A549 treated with AZD9567 at 1 μM for 4 hours (cell line): ENCODE measurements around the gene STEAP3. TPM values are rescaled to one million over a fixed set of nuclear protein-coding genes. Genes with fewer than 3 reads are reported as not detected.

ENCODE experiments used
- total RNA-seq: library from RNA; stranded (reverse); fragments of 200-300 nt; extraction: Qiagen RNA extraction; gene quantifications from 5 replicates; pipeline ENCODE4 v1.2.3, GENCODE V29; 2022; ENCODE audit not compliant: insufficient read depth

STEAP3 gene, protein sequence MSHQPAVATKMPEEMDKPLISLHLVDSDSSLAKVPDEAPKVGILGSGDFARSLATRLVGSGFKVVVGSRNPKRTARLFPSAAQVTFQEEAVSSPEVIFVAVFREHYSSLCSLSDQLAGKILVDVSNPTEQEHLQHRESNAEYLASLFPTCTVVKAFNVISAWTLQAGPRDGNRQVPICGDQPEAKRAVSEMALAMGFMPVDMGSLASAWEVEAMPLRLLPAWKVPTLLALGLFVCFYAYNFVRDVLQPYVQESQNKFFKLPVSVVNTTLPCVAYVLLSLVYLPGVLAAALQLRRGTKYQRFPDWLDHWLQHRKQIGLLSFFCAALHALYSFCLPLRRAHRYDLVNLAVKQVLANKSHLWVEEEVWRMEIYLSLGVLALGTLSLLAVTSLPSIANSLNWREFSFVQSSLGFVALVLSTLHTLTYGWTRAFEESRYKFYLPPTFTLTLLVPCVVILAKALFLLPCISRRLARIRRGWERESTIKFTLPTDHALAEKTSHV
- total RNA-seq = 42.0 to 49.0 TPM (median 44.6 TPM) in 5 replicates

GRCh38 chr2:119223521-119224390 lies at the start of gene STEAP3:
Gene STEAP3, plus strand, starts transcription at chr2:119223834. Its CDS starts 7,179 bp downstream, at chr2:119231013.

Other genes with a start within 250 kb of the STEAP3 start
- gene C1QL2, start 65.1 kb upstream of the STEAP3 start, total RNA-seq = 0.17 to 0.35 TPM (median 0.26 TPM) in 4 of 5 replicates, not detected in the other
- 7.6 to 12.0 TPM (median 11.5 TPM) in 5 replicates for gene C2orf76, start 143.0 kb downstream of the STEAP3 start, total RNA-seq
- gene DBI, start 143.1 kb downstream of the STEAP3 start, total RNA-seq = 391 to 531 TPM (median 404 TPM) in 5 replicates
- 1.9 to 3.3 TPM (median 2.2 TPM) in 5 replicates for gene TMEM37, start 208.0 kb downstream of the STEAP3 start, total RNA-seq